Neural cell (in vitro differentiated cells): ENCODE data around the gene NEK6.

Source experiments
- EP300 ChIP-seq: fragments of 450-650 bp; conservative IDR thresholded peaks from 2 replicates; pipeline ENCODE4 v1.6.1; 2014; ENCODE audit warnings: antibody characterized with exemption, mild to moderate bottlenecking, moderate library complexity; ENCODE audit not compliant: poor library complexity, severe bottlenecking
- TAF1 ChIP-seq: IDR thresholded peaks from 2 replicates; pipeline ENCODE4 v1.6.1; 2012; ENCODE audit warnings: low read depth
- TF ChIP-seq, protein P1 (sequence below): fragments of 450-650 bp; IDR thresholded peaks from 2 replicates; pipeline ENCODE4 v1.5.1; 2014; ENCODE audit warnings: antibody characterized with exemption, mild to moderate bottlenecking, moderate library complexity; ENCODE audit not compliant: poor library complexity, severe bottlenecking

DNA sequence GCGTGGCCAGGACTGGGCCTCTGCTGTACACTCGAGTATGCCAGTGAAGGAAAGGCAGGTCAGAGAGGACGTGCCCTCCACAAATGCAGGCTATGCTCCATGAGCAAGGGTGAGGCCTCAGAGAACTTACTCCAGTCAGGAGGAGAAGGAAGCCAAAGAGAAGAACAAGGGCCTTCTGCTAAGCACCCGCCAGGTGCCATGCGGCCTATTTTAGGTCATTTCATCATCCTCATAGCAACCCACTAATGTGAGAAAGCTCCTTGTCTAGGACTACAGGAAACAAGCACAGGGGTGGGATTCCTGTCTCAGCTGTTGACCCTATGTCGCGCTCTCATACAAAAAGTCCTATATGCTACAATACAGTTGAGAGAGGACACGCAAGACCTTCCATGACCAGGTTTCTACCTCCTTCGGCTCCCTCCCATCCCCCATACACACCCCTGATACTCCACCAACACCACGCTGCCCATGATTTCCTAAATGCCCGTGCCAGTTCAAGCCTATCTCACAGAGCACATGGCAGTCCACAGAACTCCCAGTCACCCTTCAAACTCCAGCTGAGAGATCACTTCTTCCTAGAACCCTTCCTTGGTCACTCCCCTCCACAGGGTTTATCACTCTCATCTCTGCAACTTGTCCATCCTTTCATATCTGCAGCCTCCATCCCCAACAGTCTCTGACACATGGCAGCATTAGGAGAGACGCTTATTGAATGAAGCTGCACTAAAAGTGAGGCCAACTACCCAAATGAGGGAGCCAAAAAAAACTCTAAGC, 130.7 kb downstream of the NEK6 start:
- TF ChIP-seq EP300 = no peak
- no peak for TF ChIP-seq TAF1
- TF ChIP-seq, protein P1, sequence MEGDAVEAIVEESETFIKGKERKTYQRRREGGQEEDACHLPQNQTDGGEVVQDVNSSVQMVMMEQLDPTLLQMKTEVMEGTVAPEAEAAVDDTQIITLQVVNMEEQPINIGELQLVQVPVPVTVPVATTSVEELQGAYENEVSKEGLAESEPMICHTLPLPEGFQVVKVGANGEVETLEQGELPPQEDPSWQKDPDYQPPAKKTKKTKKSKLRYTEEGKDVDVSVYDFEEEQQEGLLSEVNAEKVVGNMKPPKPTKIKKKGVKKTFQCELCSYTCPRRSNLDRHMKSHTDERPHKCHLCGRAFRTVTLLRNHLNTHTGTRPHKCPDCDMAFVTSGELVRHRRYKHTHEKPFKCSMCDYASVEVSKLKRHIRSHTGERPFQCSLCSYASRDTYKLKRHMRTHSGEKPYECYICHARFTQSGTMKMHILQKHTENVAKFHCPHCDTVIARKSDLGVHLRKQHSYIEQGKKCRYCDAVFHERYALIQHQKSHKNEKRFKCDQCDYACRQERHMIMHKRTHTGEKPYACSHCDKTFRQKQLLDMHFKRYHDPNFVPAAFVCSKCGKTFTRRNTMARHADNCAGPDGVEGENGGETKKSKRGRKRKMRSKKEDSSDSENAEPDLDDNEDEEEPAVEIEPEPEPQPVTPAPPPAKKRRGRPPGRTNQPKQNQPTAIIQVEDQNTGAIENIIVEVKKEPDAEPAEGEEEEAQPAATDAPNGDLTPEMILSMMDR = no peak
